RPMI7951 (cell line): ENCODE data around the gene CCDC200. TPM values are rescaled to one million over a fixed set of nuclear protein-coding genes. Genes with fewer than 3 reads are reported as not detected.
"Not testable (repeated sequence)": the region's sequence is repeated elsewhere in the genome, so short reads cannot be mapped to it uniquely, and the experiment has no call there.

Source experiments
- DNase-seq: peaks from one replicate; pipeline ENCODE4 v3.0.0-alpha.2; 2012; ENCODE audit warnings: low read depth
- total RNA-seq: library from RNA; depleted of rRNA; stranded (reverse); fragments of >200 nt; shearing (Covaris generic); gene quantifications from 2 replicates; pipeline ENCODE4 v1.2.3, GENCODE V29; 2014

Gene CCDC200
- total RNA-seq, 1 experiment from 2014 or later, result not detected

- no peak for DNase-seq
These were observed 12.1 kb downstream of the CCDC200 start for GRCh38 chr17:43216369-43216761.

GRCh38 chr17:43215341-43215740 is 13.1 kb downstream of the CCDC200 start:
- DNase-seq, result no peak

GRCh38 chr17:43213545-43213944 is 14.9 kb downstream of the CCDC200 start:
- DNase-seq, result no peak

- peak; percentile 11 for DNase-seq
These were observed 15.6 kb downstream of the CCDC200 start for GRCh38 chr17:43212641-43213490.

- DNase-seq, result peak; percentile 86
These were observed 16.7 kb downstream of the CCDC200 start, which contains the start of gene TMEM106A for GRCh38 chr17:43211480-43212402. Gene TMEM106A (plus strand): TSS chr17:43211875. CDS start chr17:43213042, 1,167 bp downstream.

- no peak for DNase-seq
These were observed 17.3 kb downstream of the CCDC200 start for GRCh38 chr17:43211123-43211479.

GRCh38 chr17:43210576-43210975 is 17.8 kb downstream of the CCDC200 start:
- no peak for DNase-seq

GRCh38 chr17:43203013-43203412 is 25.4 kb downstream of the CCDC200 start:
- DNase-seq, result not testable (repeated sequence)

GRCh38 chr17:43200127-43200526 is 28.3 kb downstream of the CCDC200 start:
- DNase-seq, result no peak

- no peak for DNase-seq
These were observed 28.8 kb downstream of the CCDC200 start for GRCh38 chr17:43199633-43200032.

GRCh38 chr17:43193251-43193650 is 35.2 kb downstream of the CCDC200 start:
- DNase-seq, result no peak

- DNase-seq, result not testable (repeated sequence)
These were observed 41.8 kb downstream of the CCDC200 start for GRCh38 chr17:43186656-43187055.

GRCh38 chr17:43183921-43184320 is 44.5 kb downstream of the CCDC200 start:
- DNase-seq, result no peak

- DNase-seq, result no peak
These were observed 52.3 kb downstream of the CCDC200 start for GRCh38 chr17:43176119-43176570.

- peak; percentile 43 for DNase-seq
These were observed 53.0 kb downstream of the CCDC200 start for GRCh38 chr17:43175213-43176118.

- peak; percentile 83 for DNase-seq
These were observed 56.6 kb downstream of the CCDC200 start for GRCh38 chr17:43171586-43172487.
